Measurements from ENCODE around the gene SEC22C. TPM values are rescaled to one million over a fixed set of nuclear protein-coding genes. Genes with fewer than 3 reads are reported as not detected.

The SEC22C gene
- total and polyA plus RNA-seq, 12 donors = 21.1 to 32.9 (median 26.1) TPM

DNA sequence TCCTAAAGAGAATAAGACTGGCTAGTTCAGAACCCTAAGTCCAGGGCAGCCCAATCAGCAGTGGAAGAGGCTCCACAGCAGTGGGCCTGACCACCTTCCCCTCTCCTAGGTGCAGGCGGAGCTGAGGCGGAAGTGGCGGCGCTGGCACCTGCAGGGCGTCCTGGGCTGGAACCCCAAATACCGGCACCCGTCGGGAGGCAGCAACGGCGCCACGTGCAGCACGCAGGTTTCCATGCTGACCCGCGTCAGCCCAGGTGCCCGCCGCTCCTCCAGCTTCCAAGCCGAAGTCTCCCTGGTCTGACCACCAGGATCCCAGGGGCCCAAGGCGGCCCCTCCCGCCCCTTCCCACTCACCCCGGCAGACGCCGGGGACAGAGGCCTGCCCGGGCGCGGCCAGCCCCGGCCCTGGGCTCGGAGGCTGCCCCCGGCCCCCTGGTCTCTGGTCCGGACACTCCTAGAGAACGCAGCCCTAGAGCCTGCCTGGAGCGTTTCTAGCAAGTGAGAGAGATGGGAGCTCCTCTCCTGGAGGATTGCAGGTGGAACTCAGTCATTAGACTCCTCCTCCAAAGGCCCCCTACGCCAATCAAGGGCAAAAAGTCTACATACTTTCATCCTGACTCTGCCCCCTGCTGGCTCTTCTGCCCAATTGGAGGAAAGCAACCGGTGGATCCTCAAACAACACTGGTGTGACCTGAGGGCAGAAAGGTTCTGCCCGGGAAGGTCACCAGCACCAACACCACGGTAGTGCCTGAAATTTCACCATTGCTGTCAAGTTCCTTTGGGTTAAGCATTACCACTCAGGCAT is 45.6 kb downstream of the SEC22C start:
- Histone ChIP-seq H3K36me3 (no peaks in the 10 kb centered on the region), H3K27ac (no peak overlapping the region), H3K4me3 (peak overlapping the region in 1 of 10 donors; percentile 23), H3K27me3 (no peaks in the 10 kb centered on the region), H3K9me3 (no peaks in the 10 kb centered on the region), H3K4me1 (peaks cover 0 to 18% (median 4%) of the 10 kb centered on the region in 9 donors)
- DNase-seq (peak in 1 of 2 donors; percentile 29), ATAC-seq (peak in 1 of 8 donors; percentile 27)
- intact Hi-C loops (cut with DNase I) = loop anchor here in 8 of 10 donors (2.0 to 10.0 kb wide), 5 partner anchors 34 to 304 kb away; partner anchors contain the start of gene VIPR1 (in 4 of the 8)
- TF ChIP-seq, protein P1, sequence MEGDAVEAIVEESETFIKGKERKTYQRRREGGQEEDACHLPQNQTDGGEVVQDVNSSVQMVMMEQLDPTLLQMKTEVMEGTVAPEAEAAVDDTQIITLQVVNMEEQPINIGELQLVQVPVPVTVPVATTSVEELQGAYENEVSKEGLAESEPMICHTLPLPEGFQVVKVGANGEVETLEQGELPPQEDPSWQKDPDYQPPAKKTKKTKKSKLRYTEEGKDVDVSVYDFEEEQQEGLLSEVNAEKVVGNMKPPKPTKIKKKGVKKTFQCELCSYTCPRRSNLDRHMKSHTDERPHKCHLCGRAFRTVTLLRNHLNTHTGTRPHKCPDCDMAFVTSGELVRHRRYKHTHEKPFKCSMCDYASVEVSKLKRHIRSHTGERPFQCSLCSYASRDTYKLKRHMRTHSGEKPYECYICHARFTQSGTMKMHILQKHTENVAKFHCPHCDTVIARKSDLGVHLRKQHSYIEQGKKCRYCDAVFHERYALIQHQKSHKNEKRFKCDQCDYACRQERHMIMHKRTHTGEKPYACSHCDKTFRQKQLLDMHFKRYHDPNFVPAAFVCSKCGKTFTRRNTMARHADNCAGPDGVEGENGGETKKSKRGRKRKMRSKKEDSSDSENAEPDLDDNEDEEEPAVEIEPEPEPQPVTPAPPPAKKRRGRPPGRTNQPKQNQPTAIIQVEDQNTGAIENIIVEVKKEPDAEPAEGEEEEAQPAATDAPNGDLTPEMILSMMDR (IDR thresholded peaks at IDR 0.05) = peak in 8 of 9 donors; percentile 12 to 63 (median 52)
- 85 to 86% methylated on average over 33 to 35 of the region's 35 CpGs for WGBS, 2 donors

DNA sequence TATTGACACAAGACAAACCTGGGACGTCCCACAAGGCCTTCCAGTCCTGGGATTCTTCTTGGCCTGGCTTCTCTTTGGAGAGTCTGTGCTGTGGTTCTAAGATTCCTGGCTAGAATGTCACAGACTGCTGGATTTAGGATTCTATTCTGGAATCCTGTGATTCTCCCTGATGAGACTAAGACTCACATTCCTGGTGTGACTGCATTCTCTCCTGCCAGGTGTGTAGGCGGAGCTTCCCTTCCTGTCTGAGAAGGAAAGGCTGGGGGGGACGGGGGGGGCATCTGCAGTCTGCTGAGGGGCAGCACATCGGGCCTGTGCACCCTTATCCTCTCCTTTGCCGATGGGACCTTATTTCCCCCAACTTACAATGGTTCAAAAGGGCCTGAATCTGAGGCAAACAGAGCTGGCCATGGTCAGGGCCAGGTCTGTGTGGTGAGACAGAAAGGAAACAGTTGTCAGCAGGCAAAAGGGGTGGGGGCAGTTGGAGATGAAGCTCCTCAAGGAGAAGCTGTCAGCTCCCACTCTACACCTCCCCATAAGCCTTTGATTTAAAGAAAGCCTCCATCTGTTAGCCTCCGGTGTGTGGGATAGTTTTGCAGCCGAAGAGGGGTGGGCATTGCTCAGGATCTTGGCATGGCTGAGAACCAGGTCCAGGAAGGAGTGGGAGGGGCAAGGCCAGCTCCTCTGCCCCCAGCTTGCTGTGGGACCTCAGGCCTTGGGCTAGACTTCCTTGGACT is 48.4 kb downstream of the SEC22C start:
- no peak for DNase-seq
- H3K27me3 ChIP-seq = no peaks in the 10 kb centered on the region
- TF ChIP-seq, protein P1 (IDR thresholded peaks at IDR 0.05) = no peak
- 70 to 71% methylated on average over 7 of the region's 7 CpGs for WGBS, 2 donors
- H3K4me3 ChIP-seq = no peak overlapping the region
- intact Hi-C loops (cut with DNase I) = loop anchor here in 1 of 10 donors (10.0 kb wide), 1 partner anchor 279 kb away; no protein-coding TSS in a partner anchor
- peaks cover 0 to 19% (median 0%) of the 10 kb centered on the region in 9 donors for H3K4me1 ChIP-seq
- ATAC-seq = no peak
- H3K27ac ChIP-seq = no peak overlapping the region
- H3K9me3 ChIP-seq = no peaks in the 10 kb centered on the region
- H3K36me3 ChIP-seq = no peaks in the 10 kb centered on the region

DNA sequence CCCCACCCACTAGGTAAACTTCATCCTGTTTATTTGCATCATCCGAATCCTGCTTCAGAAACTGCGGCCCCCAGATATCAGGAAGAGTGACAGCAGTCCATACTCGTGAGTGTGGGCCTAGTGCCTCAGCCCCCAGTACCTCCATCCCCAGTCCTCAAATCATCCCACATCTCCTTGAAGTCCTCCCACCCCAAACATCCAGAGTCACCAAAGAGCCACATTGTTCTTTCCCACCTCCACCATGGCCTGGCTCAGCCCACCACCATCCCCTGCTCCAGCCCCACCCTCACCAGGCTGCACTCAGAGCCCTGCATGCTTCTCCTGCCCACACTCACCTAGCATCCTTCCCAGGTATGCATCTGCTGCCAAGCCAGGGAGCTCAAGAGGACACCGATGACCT is 49.5 kb downstream of the SEC22C start:
- no peak for ATAC-seq
- no peak for DNase-seq
- H3K9me3 ChIP-seq = no peaks in the 10 kb centered on the region
- peaks cover 0 to 22% (median 0%) of the 10 kb centered on the region in 9 donors for H3K4me1 ChIP-seq
- no peaks in the 10 kb centered on the region for H3K36me3 ChIP-seq
- H3K4me3 ChIP-seq = no peak overlapping the region
- no peaks in the 10 kb centered on the region for H3K27me3 ChIP-seq
- H3K27ac ChIP-seq = no peak overlapping the region
- WGBS, 2 donors = 87 to 93% methylated on average over 4 of the region's 4 CpGs
- intact Hi-C loops (cut with DNase I) = loop anchor here in 1 of 10 donors (10.0 kb wide), 1 partner anchor 277 kb away; no protein-coding TSS in a partner anchor
- TF ChIP-seq, protein P1 (IDR thresholded peaks at IDR 0.05) = no peak

DNA sequence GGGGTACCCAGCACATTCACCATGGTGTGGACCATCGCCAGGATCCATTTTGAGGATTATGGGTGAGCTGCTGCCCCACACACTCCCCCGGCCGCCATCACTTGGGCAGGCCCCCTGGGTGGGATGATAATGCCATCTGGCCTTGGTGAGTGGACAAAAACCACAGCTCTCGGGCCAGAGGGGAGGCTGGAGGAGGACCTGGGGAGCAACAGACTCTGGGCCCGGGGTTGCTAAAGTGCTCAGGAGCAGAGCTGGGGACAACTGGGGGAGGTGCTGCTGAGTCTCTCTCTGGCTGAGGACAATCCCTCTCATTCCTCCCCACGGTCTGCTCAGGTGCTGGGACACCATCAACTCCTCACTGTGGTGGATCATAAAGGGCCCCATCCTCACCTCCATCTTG is 50.3 kb downstream of the SEC22C start:
- ATAC-seq = no peak
- Histone ChIP-seq H3K27me3 (no peaks in the 10 kb centered on the region), H3K27ac (no peak overlapping the region), H3K36me3 (no peaks in the 10 kb centered on the region), H3K9me3 (no peaks in the 10 kb centered on the region), H3K4me1 (peaks cover 0 to 26% (median 0%) of the 10 kb centered on the region in 9 donors), H3K4me3 (no peak overlapping the region)
- TF ChIP-seq, protein P1 (IDR thresholded peaks at IDR 0.05) = no peak
- 90 to 96% methylated on average over 6 of the region's 6 CpGs for WGBS, 2 donors
- intact Hi-C loops (cut with DNase I) = loop anchor here in 1 of 10 donors (10.0 kb wide), 1 partner anchor 277 kb away; no protein-coding TSS in a partner anchor
- DNase-seq = no peak

All from heart right ventricle (tissue), 16 donors.